ENCODE data around the gene TNS2. TPM values are rescaled to one million over a fixed set of nuclear protein-coding genes. Genes with fewer than 3 reads are reported as not detected.

The TNS2 gene, protein sequence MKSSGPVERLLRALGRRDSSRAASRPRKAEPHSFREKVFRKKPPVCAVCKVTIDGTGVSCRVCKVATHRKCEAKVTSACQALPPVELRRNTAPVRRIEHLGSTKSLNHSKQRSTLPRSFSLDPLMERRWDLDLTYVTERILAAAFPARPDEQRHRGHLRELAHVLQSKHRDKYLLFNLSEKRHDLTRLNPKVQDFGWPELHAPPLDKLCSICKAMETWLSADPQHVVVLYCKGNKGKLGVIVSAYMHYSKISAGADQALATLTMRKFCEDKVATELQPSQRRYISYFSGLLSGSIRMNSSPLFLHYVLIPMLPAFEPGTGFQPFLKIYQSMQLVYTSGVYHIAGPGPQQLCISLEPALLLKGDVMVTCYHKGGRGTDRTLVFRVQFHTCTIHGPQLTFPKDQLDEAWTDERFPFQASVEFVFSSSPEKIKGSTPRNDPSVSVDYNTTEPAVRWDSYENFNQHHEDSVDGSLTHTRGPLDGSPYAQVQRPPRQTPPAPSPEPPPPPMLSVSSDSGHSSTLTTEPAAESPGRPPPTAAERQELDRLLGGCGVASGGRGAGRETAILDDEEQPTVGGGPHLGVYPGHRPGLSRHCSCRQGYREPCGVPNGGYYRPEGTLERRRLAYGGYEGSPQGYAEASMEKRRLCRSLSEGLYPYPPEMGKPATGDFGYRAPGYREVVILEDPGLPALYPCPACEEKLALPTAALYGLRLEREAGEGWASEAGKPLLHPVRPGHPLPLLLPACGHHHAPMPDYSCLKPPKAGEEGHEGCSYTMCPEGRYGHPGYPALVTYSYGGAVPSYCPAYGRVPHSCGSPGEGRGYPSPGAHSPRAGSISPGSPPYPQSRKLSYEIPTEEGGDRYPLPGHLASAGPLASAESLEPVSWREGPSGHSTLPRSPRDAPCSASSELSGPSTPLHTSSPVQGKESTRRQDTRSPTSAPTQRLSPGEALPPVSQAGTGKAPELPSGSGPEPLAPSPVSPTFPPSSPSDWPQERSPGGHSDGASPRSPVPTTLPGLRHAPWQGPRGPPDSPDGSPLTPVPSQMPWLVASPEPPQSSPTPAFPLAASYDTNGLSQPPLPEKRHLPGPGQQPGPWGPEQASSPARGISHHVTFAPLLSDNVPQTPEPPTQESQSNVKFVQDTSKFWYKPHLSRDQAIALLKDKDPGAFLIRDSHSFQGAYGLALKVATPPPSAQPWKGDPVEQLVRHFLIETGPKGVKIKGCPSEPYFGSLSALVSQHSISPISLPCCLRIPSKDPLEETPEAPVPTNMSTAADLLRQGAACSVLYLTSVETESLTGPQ (N-terminal part only)
- 100 to 1,000 TPM in 1 of 4 donors, 10 to 100 TPM in 3; 74.4 to 114 (median 91.9) TPM for total RNA-seq

DNA sequence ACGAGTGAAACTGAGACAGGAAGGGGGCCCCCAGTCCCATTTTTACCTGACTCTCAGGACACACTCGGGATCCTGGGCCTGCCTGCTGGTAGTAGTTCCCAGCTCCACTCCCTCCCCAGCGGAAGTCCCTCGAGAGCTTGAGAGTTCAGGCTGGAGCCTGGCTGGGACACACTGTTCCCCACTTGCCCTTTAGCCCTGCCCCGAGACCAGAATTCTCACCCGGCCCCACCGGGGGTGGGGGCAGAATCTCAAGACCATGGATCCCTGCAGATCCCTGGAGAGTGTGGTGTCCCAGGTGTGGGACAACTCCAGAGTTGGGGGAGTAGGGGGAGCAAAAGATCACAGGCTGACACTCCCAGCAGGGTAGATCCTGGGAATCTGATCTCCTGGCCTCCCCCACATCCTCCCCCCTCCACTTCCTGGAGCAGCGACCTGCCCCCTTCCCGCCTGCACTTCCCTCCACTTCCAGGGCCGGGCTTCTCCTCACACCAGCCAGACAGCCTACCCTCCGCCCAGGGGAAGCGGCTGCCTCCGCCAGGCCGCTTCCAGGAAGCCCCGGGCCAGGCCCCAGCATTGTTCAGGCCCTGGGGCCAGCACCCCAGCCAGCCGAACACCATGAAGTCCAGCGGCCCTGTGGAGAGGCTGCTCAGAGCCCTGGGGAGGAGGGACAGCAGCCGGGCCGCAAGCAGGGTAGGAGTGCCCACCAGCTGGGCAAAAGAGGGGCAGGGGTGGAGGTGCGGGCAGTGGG lies at the start of gene TNS2:
Gene TNS2 (plus strand): TSS at position 495 of the 748 bp plus-strand sequence. CDS start 121 bp downstream, at position 616.
- no peaks in the 10 kb centered on the region for H3K27me3 ChIP-seq
- H3K9me3 ChIP-seq = no peaks in the 10 kb centered on the region
- H3K4me3 ChIP-seq = peak within 1 kb of the TSS; percentile 83 to 97 (median 95)
- ATAC-seq (peak; percentile 20 to 22), DNase-seq (peak; percentile 91 to 95)
- intact Hi-C loops (cut with DNase I; ENCODE audit: low total_unique reads) (loop anchor here (5.0 to 10.0 kb wide), 3 partner anchors 405 to 1007 kb away; partner anchors contain the start of gene PCBP2), in situ Hi-C loops (cut with MboI; ENCODE audit: low sequenced_read_pairs in 4 of 4) (loop anchor here in 1 of 4 donors (25.0 kb wide), 1 partner anchor 138 kb away; the partner anchor contains the start of genes CSAD and ZNF740)
- TF ChIP-seq, protein P1, sequence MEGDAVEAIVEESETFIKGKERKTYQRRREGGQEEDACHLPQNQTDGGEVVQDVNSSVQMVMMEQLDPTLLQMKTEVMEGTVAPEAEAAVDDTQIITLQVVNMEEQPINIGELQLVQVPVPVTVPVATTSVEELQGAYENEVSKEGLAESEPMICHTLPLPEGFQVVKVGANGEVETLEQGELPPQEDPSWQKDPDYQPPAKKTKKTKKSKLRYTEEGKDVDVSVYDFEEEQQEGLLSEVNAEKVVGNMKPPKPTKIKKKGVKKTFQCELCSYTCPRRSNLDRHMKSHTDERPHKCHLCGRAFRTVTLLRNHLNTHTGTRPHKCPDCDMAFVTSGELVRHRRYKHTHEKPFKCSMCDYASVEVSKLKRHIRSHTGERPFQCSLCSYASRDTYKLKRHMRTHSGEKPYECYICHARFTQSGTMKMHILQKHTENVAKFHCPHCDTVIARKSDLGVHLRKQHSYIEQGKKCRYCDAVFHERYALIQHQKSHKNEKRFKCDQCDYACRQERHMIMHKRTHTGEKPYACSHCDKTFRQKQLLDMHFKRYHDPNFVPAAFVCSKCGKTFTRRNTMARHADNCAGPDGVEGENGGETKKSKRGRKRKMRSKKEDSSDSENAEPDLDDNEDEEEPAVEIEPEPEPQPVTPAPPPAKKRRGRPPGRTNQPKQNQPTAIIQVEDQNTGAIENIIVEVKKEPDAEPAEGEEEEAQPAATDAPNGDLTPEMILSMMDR (IDR thresholded peaks at IDR 0.05 in 4 of 5, conservative IDR thresholded peaks at IDR 0.05 in 1 of 5) = no peak
- peak; percentile 87 to 90 for TF ChIP-seq POLR2A (IDR thresholded peaks at IDR 0.05)
- H3K36me3 ChIP-seq = no peaks in the 10 kb centered on the region
- peak within 1 kb of the TSS; percentile 99 to 100 (median 100) for H3K27ac ChIP-seq
- H3K4me1 ChIP-seq = peaks cover 59 to 72% of the 10 kb centered on the region in 2 donors

DNA sequence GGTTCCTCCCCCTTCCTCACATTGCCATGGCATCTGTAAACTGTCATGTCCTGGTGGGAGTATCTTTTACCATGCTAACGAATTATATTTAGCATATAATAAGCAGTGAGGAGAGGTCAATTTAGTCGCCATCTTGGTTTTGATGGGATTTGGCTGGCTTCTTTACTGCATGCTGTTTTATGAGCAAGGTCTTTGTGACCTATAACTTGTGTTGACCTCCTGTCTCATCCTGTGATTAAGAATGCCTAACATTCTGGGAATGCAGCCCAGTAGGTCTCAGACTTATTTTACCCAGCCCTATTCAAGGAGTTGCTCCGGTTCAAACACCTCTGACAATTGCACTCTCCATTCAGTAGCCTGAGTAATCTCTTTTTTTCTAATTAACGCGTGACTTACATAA lies 45.7 kb upstream of the TNS2 start:
- peaks cover 29 to 31% of the 10 kb centered on the region in 2 donors for H3K4me1 ChIP-seq
- peaks cover 0 to 6% of the 10 kb centered on the region in 2 donors for H3K36me3 ChIP-seq
- no peaks in the 10 kb centered on the region for H3K27me3 ChIP-seq
- no peaks in the 10 kb centered on the region for H3K9me3 ChIP-seq
- TF ChIP-seq POLR2A (IDR thresholded peaks at IDR 0.05) = no peak
- TF ChIP-seq, protein P1 (IDR thresholded peaks at IDR 0.05 in 4 of 5, conservative IDR thresholded peaks at IDR 0.05 in 1 of 5) = no peak
- no peak overlapping the region for H3K27ac ChIP-seq
- intact Hi-C loops (cut with DNase I; ENCODE audit: low total_unique reads) (no loop called here), in situ Hi-C loops (cut with MboI; ENCODE audit: low sequenced_read_pairs in 4 of 4) (no loop called here)
- H3K4me3 ChIP-seq = no peak overlapping the region
- no peak for DNase-seq
- no peak for ATAC-seq

DNA sequence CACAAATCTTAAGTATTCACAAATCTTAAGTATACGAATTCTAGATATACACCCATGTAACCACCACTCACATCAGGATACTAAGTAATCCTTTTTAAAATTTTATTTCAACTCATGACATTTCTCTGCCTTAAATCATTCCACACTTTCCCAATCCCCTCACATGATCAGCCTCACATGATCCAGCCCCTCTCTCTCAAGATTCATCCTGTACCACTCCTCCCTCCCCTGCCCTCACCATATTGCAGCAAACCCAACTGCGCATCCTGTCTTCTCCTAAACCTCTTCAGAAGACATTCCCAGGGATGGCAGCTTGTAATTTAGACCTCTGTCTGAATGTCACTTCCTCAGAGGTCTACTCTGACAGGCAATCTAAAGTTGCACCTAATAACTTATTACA lies 45.3 kb upstream of the TNS2 start:
- Histone ChIP-seq H3K27me3 (no peaks in the 10 kb centered on the region), H3K36me3 (peaks cover 0 to 10% of the 10 kb centered on the region in 2 donors), H3K4me1 (peaks cover 33 to 35% of the 10 kb centered on the region in 2 donors), H3K4me3 (no peak overlapping the region), H3K27ac (no peak overlapping the region), H3K9me3 (no peaks in the 10 kb centered on the region)
- intact Hi-C loops (cut with DNase I; ENCODE audit: low total_unique reads) (no loop called here), in situ Hi-C loops (cut with MboI; ENCODE audit: low sequenced_read_pairs in 4 of 4) (no loop called here)
- TF ChIP-seq, protein P1 (IDR thresholded peaks at IDR 0.05 in 4 of 5, conservative IDR thresholded peaks at IDR 0.05 in 1 of 5) = no peak
- TF ChIP-seq POLR2A (IDR thresholded peaks at IDR 0.05) = no peak
- no peak for ATAC-seq
- no peak for DNase-seq

Measured in gastrocnemius medialis (tissue), 4 donors.